Caki2 (cell line): ENCODE data around the gene AFMID. TPM values are rescaled to one million over a fixed set of nuclear protein-coding genes. Genes with fewer than 3 reads are reported as not detected.
A peak's percentile ranks its signal among the peaks of the same experiment; 100 is the strongest.
"Not testable (repeated sequence)": the region's sequence is repeated elsewhere in the genome, so short reads cannot be mapped to it uniquely, and the experiment has no call there.

ENCODE experiments used
- DNase-seq: peaks from one replicate; pipeline ENCODE4 v3.0.0-alpha.2; 2015; ENCODE audit warnings: low read depth
- in situ Hi-C: cut with HindIII; loops from 2 replicates; pipeline ENCODE4 v1.10.0; 2016; ENCODE audit warnings: low sequenced_read_pairs, low pct_unique_long_range_greater_than_20kb, mixed read lengths
- total RNA-seq: library from RNA; depleted of rRNA; stranded (reverse); fragments of >200 nt; shearing (Covaris generic); gene quantifications from 2 replicates; pipeline ENCODE4 v1.2.3, GENCODE V29; 2014; ENCODE audit warnings: low replicate concordance

Gene AFMID
- total RNA-seq, 1 experiment from 2014 or later = 41.1 TPM

- in situ Hi-C loops = no loop called here
- no peak for DNase-seq
Measured at GRCh38 chr17:78247304-78247703, 60.1 kb downstream of the AFMID start.

GRCh38 chr17:78248051-78248914, 61.1 kb downstream of the AFMID start:
- DNase-seq = no peak
- in situ Hi-C loops = no loop called here

- in situ Hi-C loops = no loop called here
Measured at GRCh38 chr17:78249074-78249817, 62.1 kb downstream of the AFMID start.

GRCh38 chr17:78249818-78250806, 63.0 kb downstream of the AFMID start:
- in situ Hi-C loops = no loop called here
- no peak for DNase-seq

More at GRCh38 chr17:78249074-78249817, 62.1 kb downstream of the AFMID start:
- no peak for DNase-seq

GRCh38 chr17:78250891-78251772, 64.0 kb downstream of the AFMID start:
- in situ Hi-C loops = no loop called here
- peak; percentile 81 for DNase-seq

- DNase-seq = no peak
- in situ Hi-C loops = no loop called here
Measured at GRCh38 chr17:78251773-78252103, 64.6 kb downstream of the AFMID start.

- no peak for DNase-seq
- in situ Hi-C loops = no loop called here
Measured at GRCh38 chr17:78252111-78252634, 65.0 kb downstream of the AFMID start.

- in situ Hi-C loops = no loop called here
- DNase-seq = no peak
Measured at GRCh38 chr17:78252701-78253635, 65.8 kb downstream of the AFMID start.

GRCh38 chr17:78253636-78253945, 66.4 kb downstream of the AFMID start:
- in situ Hi-C loops, DNase-seq: not testable (repeated sequence)

- in situ Hi-C loops = no loop called here
- peak; percentile 74 for DNase-seq
Measured at GRCh38 chr17:78253946-78254672, 66.9 kb downstream of the AFMID start.

- no peak for DNase-seq
- in situ Hi-C loops = no loop called here
Measured at GRCh38 chr17:78255029-78255656, 68.0 kb downstream of the AFMID start.

GRCh38 chr17:78255953-78256706, 69.0 kb downstream of the AFMID start:
- DNase-seq = no peak
- in situ Hi-C loops = no loop called here

GRCh38 chr17:78256707-78257591, 69.8 kb downstream of the AFMID start:
- in situ Hi-C loops = no loop called here
- DNase-seq = no peak
